Stomach (tissue), 9 donors: ENCODE data around the gene RAB43. TPM values are rescaled to one million over a fixed set of nuclear protein-coding genes. Genes with fewer than 3 reads are reported as not detected.

Experiments
- DNase-seq, 2 donors: peaks; one replicate each; pipeline versions ENCODE4 v3.0.0 to v3.0.0-alpha.2; 2013 to 2019
- H3K27ac ChIP-seq, 5 donors: fragments of 200-600 bp in 4 of 5; sonication (generic) in 4 of 5; one replicate each; pipeline ENCODE4 v1.5.1; 2013 to 2019; ENCODE audit warnings: mild to moderate bottlenecking in 1 of 5, moderate library complexity in 1 of 5
- H3K27me3 ChIP-seq, 3 donors: fragments of 200-600 bp; sonication (generic); one replicate each; pipeline ENCODE4 v1.5.1; 2017 to 2019; ENCODE audit warnings: mixed run types in 1 of 3
- H3K36me3 ChIP-seq, 4 donors: fragments of 200-600 bp; sonication (generic); 1 replicate in 3 of 4; 2 replicates in 1 of 4; pipeline ENCODE4 v1.5.1; 2016 to 2019
- H3K4me1 ChIP-seq, 4 donors: fragments of 200-600 bp; sonication (generic); one replicate each; pipeline ENCODE4 v1.5.1; 2016 to 2019
- H3K4me3 ChIP-seq, 4 donors: fragments of 200-600 bp; sonication (generic) in 3 of 4; one replicate each; pipeline ENCODE4 v1.5.1; 2016 to 2019; ENCODE audit warnings: mild to moderate bottlenecking in 1 of 4
- H3K9me3 ChIP-seq, 4 donors: fragments of 200-600 bp; sonication (generic); one replicate each; pipeline ENCODE4 v1.5.1; 2016 to 2019
- CTCF ChIP-seq, 7 experiments: fragments of 450-650 bp in 4 of 7; fragments of 200-600 bp in 3 of 7; sonication (generic) in 3 of 7; IDR thresholded peaks; one replicate each; pipeline ENCODE4 v1.5.1; 2016 to 2019; ENCODE audit warnings: antibody characterized with exemption in 7 of 7, control low read depth in 2 of 7, mild to moderate bottlenecking in 1 of 7
- EP300 ChIP-seq: sonication (generic); formaldehyde crosslinking; IDR thresholded peaks from one replicate; pipeline ENCODE4 v1.6.1; 2017; ENCODE audit warnings: antibody characterized with exemption
- POLR2A ChIP-seq, 4 donors: fragments of 450-650 bp; IDR thresholded peaks; one replicate each; pipeline ENCODE4 v1.6.1; 2016; ENCODE audit warnings: antibody characterized with exemption in 4 of 4, control low read depth in 2 of 4, mild to moderate bottlenecking in 1 of 4, moderate library complexity in 1 of 4
- POLR2AphosphoS5 ChIP-seq, 3 donors: sonication (generic); formaldehyde crosslinking; IDR thresholded peaks; one replicate each; pipeline ENCODE4 v1.6.1; 2016; ENCODE audit warnings: antibody characterized with exemption in 3 of 3
- WGBS, 5 donors: extraction: QIAGEN DNeasy Blood & Tissue Kit in 3 of 5; methylation state at CpG; one replicate each; pipeline versions ENCODE4 v1.1.5 to v1.1.7; 2013 to 2018; 5-methylcytosine and 5-hydroxymethylcytosine counted together
- intact Hi-C: fragments of 100-400 bp; cut with DNase I; formaldehyde crosslinking; loops from one replicate; pipeline ENCODE4 v1.15.1; 2023; ENCODE audit warnings: low total_unique reads
- polyA plus RNA-seq, 3 donors: library from polyadenylated mRNA; stranded (reverse); fragments of 200-250 nt; gene quantifications; one replicate each; pipeline ENCODE4 v1.2.3, GENCODE V29; 2013
- total RNA-seq, 5 donors: library from RNA; depleted of rRNA; stranded (reverse); fragments of >200 nt; gene quantifications; one replicate each; pipeline versions ENCODE4 v1.1.0 to v1.2.3, GENCODE V29; 2014 to 2016
- donor health status: healthy with polysubstance abuse.
- donor health status: Bipolar disorder and iron deficiency.
- donor health status: healthy.

Gene RAB43
- total and polyA plus RNA-seq, 8 donors: 4.3 to 70.6 (median 17.4) TPM

GRCh38 chr3:129046732-129047552 lies 74.7 kb downstream of the RAB43 start:
- 60 to 86% (median 72%) methylated on average over 35 to 46 of the region's 46 CpGs for WGBS, 5 donors
- peak; percentile 10 to 73 for DNase-seq
- peaks cover 0 to 3% (median 0%) of the 10 kb centered on the region in 4 donors for H3K9me3 ChIP-seq
- no peak overlapping the region for H3K4me3 ChIP-seq
- intact Hi-C loops: no loop called here
- H3K4me1 ChIP-seq: peaks cover 5 to 37% (median 25%) of the 10 kb centered on the region in 4 donors
- no peak overlapping the region for H3K27ac ChIP-seq
- no peaks in the 10 kb centered on the region for H3K36me3 ChIP-seq
- H3K27me3 ChIP-seq: peaks cover 0 to 17% (median 9%) of the 10 kb centered on the region in 3 donors
- TF ChIP-seq POLR2A (IDR thresholded peaks at IDR 0.05) (no peak), CTCF (IDR thresholded peaks at IDR 0.05) (no peak), EP300 (no peak), POLR2AphosphoS5 (IDR thresholded peaks at IDR 0.05) (no peak)

- Histone ChIP-seq H3K4me3 (peak overlapping the region; percentile 28 to 41 (median 30)), H3K9me3 (peaks cover 0 to 3% (median 0%) of the 10 kb centered on the region in 4 donors), H3K27me3 (peaks cover 0 to 17% (median 9%) of the 10 kb centered on the region in 3 donors), H3K4me1 (peaks cover 0 to 29% (median 19%) of the 10 kb centered on the region in 4 donors), H3K36me3 (no peaks in the 10 kb centered on the region), H3K27ac (no peak overlapping the region)
- WGBS, 5 donors: 51 to 70% (median 65%) methylated on average over 24 to 67 of the region's 67 CpGs
- no peak for TF ChIP-seq POLR2A (IDR thresholded peaks at IDR 0.05)
- DNase-seq: peak in 1 of 2 donors; percentile 40
- intact Hi-C loops: no loop called here
Measured at GRCh38 chr3:129046037-129046731, 75.4 kb downstream of the RAB43 start.

- intact Hi-C loops: no loop called here
- peaks cover 0 to 3% (median 0%) of the 10 kb centered on the region in 4 donors for H3K9me3 ChIP-seq
- peaks cover 0 to 17% (median 9%) of the 10 kb centered on the region in 3 donors for H3K27me3 ChIP-seq
- DNase-seq: peak in 1 of 2 donors; percentile 70
- TF ChIP-seq EP300 (no peak), CTCF (IDR thresholded peaks at IDR 0.05) (no peak), POLR2A (IDR thresholded peaks at IDR 0.05) (no peak), POLR2AphosphoS5 (IDR thresholded peaks at IDR 0.05) (no peak)
- H3K4me3 ChIP-seq: peak overlapping the region; percentile 28 to 41 (median 30)
- no peak overlapping the region for H3K27ac ChIP-seq
- 5 to 34% (median 16%) methylated on average over 13 to 43 of the region's 43 CpGs for WGBS, 5 donors
- no peaks in the 10 kb centered on the region for H3K36me3 ChIP-seq
- peaks cover 0 to 24% (median 17%) of the 10 kb centered on the region in 4 donors for H3K4me1 ChIP-seq
Measured at GRCh38 chr3:129045675-129046036, 75.9 kb downstream of the RAB43 start.

- intact Hi-C loops: no loop called here
- Histone ChIP-seq H3K27me3 (peaks cover 0 to 4% (median 2%) of the 10 kb centered on the region in 3 donors), H3K9me3 (no peaks in the 10 kb centered on the region), H3K27ac (no peak overlapping the region), H3K4me1 (peaks cover 0 to 19% (median 15%) of the 10 kb centered on the region in 4 donors), H3K4me3 (no peak overlapping the region), H3K36me3 (no peaks in the 10 kb centered on the region)
- no peak for TF ChIP-seq POLR2A (IDR thresholded peaks at IDR 0.05)
- TF ChIP-seq EP300: no peak
- TF ChIP-seq POLR2AphosphoS5 (IDR thresholded peaks at IDR 0.05): no peak
- no peak for TF ChIP-seq CTCF (IDR thresholded peaks at IDR 0.05)
- DNase-seq: peak in 1 of 2 donors; percentile 1
- WGBS, 5 donors: 87 to 94% (median 89%) methylated on average over 14 to 15 of the region's 15 CpGs
Measured at GRCh38 chr3:129040579-129041300, 80.9 kb downstream of the RAB43 start.
